Heart left ventricle (tissue), 16 donors: Measurements from ENCODE around the gene CTNND2. TPM values are rescaled to one million over a fixed set of nuclear protein-coding genes. Genes with fewer than 3 reads are reported as not detected.

Source experiments
- ATAC-seq, 4 donors: fragments of 200-7000 bp; cut with Tn5 transposase; one replicate each; pipeline ENCODE4 v1.9.1; 2020 to 2022; ENCODE audit warnings: moderate library complexity in 4 of 4, mild to moderate bottlenecking in 3 of 4, moderate number of reproducible peaks in 1 of 4
- DNase-seq, 5 donors: peaks; one replicate each; pipeline ENCODE4 v3.0.0-alpha.2; 2020
- H3K27ac ChIP-seq, 12 donors: fragments of 200-600 bp; sonication (generic) in 4 of 12; one replicate each; pipeline versions ENCODE4 v1.5.0 to v1.8.0; 2016 to 2022; ENCODE audit warnings: mild to moderate bottlenecking in 2 of 12
- H3K27me3 ChIP-seq, 9 donors: fragments of 200-600 bp; sonication (generic) in 2 of 9; one replicate each; pipeline versions ENCODE4 v1.5.1 to v1.8.0; 2016 to 2022; ENCODE audit warnings: mild to moderate bottlenecking in 3 of 9
- H3K36me3 ChIP-seq, 9 donors: fragments of 200-600 bp; sonication (generic) in 2 of 9; one replicate each; pipeline versions ENCODE4 v1.5.0 to v1.8.0; 2018 to 2022; ENCODE audit warnings: mild to moderate bottlenecking in 2 of 9
- H3K4me1 ChIP-seq, 12 donors: fragments of 200-600 bp; sonication (generic) in 4 of 12; one replicate each; pipeline versions ENCODE4 v1.5.0 to v1.8.0; 2016 to 2022; ENCODE audit warnings: mild to moderate bottlenecking in 3 of 12
- H3K4me3 ChIP-seq, 12 donors: fragments of 200-600 bp; sonication (generic) in 4 of 12; one replicate each; pipeline versions ENCODE4 v1.5.0 to v1.8.0; 2017 to 2022; ENCODE audit warnings: mild to moderate bottlenecking in 9 of 12, moderate library complexity in 4 of 12
- H3K9me3 ChIP-seq, 12 donors: fragments of 200-600 bp; sonication (generic) in 4 of 12; one replicate each; pipeline versions ENCODE4 v1.5.0 to v1.8.0; 2016 to 2022; ENCODE audit warnings: mild to moderate bottlenecking in 1 of 12
- CTCF ChIP-seq, 12 donors: fragments of 200-600 bp; sonication (generic) in 4 of 12; IDR thresholded peaks; one replicate each; pipeline versions ENCODE4 v1.5.0 to v1.8.0; 2018 to 2022; ENCODE audit warnings: antibody characterized with exemption in 12 of 12, mild to moderate bottlenecking in 5 of 12
- POLR2A ChIP-seq, 2 donors: fragments of 450-650 bp; IDR thresholded peaks; one replicate each; pipeline ENCODE4 v1.6.1; 2017; ENCODE audit warnings: antibody characterized with exemption in 2 of 2, mild to moderate bottlenecking in 2 of 2, moderate library complexity in 2 of 2
- WGBS, 4 donors: extraction: QIAGEN DNeasy Blood & Tissue Kit in 2 of 4; methylation state at CpG; one replicate each; pipeline versions ENCODE4 v1.1.5 to v1.1.7; 2013 to 2018; 5-methylcytosine and 5-hydroxymethylcytosine counted together
- intact Hi-C, 10 donors: fragments of 100-400 bp; cut with DNase I; formaldehyde crosslinking; loops; one replicate each; pipeline versions ENCODE4 v1.11.1 to v1.14.2; 2022
- polyA plus RNA-seq, 2 donors: library from polyadenylated mRNA; stranded (reverse); fragments of 200-250 nt; gene quantifications; one replicate each; pipeline ENCODE4 v1.2.3, GENCODE V29; 2013
- total RNA-seq, 9 donors: library from RNA; depleted of rRNA in 2 of 9; stranded (reverse); fragments of >200 nt in 2 of 9; fragmentation: NEBNext Ultra II Directional in 3 of 9; extraction: Animal tissue kit (Norgen Biotek cat#: 25700) in 3 of 9; gene quantifications; one replicate each; pipeline versions ENCODE4 v1.1.0 to v1.2.4, GENCODE V29; 2016 to 2023
- donor health status: ischemic (EF 13 %, LVEDD 7.1; RV severe dilation, severe dysfunction).
- donor health status: healthy with polysubstance abuse.
- donor health status: DM: no; HTN: yes; CAD: no.
- donor health status: DM: no; HTN: no; CAD: no.
- donor health status: ischemic (EF 25% LVEDD 6.9; RV normal size, moderate dysfunction).
- donor health status: ischemic (EF 25% LVEDD 5.7; RV mildly dilated, moderate dysfunction).
- donor health status: healthy.
- donor health status: DM: yes; HTN: yes; CAD: no.
- donor health status: ischemic (EF 35%, LVEDD 5.7; RV mildly dilated, moderate dysfunction).
- donor health status: nonischemic (EF 11% LVEDD 7.7; RV severe dilation, severe dysfunction).
- donor health status: DM: yes; HTN: yes; CAD: no.
- donor health status: PGD.
- donor health status: ischemic (EF 29% LVEDD 5.4; RV normal size, mild dysfunction).
- donor health status: nonischemic (EF 23%, LVEDD 6.1; RV moderate dilation, normal function).

CTNND2 gene
- total and polyA plus RNA-seq, 11 donors = 4.0 to 36.8 (median 20.2) TPM

GRCh38 chr5:11611011-11611410 lies 293.2 kb downstream of the CTNND2 start:
- TF ChIP-seq CTCF (IDR thresholded peaks at IDR 0.05) (no peak), POLR2A (IDR thresholded peaks at IDR 0.05) (no peak)
- no peak for DNase-seq
- H3K27ac ChIP-seq = no peak overlapping the region
- no peak overlapping the region for H3K4me3 ChIP-seq
- peaks cover 0 to 5% (median 0%) of the 10 kb centered on the region in 12 donors for H3K4me1 ChIP-seq
- no peaks in the 10 kb centered on the region for H3K9me3 ChIP-seq
- no peaks in the 10 kb centered on the region for H3K36me3 ChIP-seq
- ATAC-seq = no peak
- 65 to 93% (median 76%) methylated on average over 3 of the region's 3 CpGs for WGBS, 4 donors
- H3K27me3 ChIP-seq = no peaks in the 10 kb centered on the region
- intact Hi-C loops = loop anchor here in 2 of 10 donors (10.0 kb wide), 3 partner anchors 226 to 916 kb away; no protein-coding TSS in a partner anchor

DNA sequence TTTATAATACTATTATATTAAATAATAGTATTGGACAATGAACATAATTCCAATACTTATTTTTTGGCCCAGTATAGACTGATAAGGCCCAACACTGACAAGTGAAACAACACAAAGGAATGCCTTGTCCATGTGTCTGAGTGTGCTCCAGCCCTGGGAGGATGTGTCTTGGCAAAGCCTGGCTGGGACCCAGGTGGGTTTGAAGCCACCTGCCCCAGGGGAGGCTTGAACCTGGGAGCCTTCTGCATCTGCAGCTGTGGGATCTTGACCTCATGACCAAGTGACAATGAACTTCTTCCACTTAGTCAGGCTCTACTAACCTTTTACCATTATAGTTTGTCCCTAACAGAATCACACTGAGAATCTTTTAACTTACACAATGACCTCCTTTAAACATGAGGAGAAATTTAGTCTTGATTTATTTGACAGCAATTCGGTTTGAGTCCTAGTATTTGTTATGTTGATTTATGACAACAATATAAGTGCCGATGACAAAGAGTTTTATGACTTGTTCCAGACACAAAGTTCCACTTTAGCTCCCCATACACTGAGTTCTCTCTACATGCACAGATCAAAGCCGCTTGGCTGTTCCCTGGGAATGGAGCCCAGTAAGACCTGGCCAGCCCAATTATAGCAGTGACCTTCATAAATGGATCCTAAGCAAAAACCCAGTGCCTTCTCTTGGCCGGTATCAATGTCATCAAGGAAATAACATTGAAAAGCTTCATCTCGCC lies 294.5 kb downstream of the CTNND2 start:
- peaks cover 0 to 5% (median 0%) of the 10 kb centered on the region in 12 donors for H3K4me1 ChIP-seq
- H3K4me3 ChIP-seq = no peak overlapping the region
- DNase-seq = peak in 2 of 5 donors; percentile 53 to 59
- 45 to 55% (median 48%) methylated on average over 5 of the region's 5 CpGs for WGBS, 4 donors
- H3K9me3 ChIP-seq = no peaks in the 10 kb centered on the region
- no peak for TF ChIP-seq CTCF (IDR thresholded peaks at IDR 0.05)
- TF ChIP-seq POLR2A (IDR thresholded peaks at IDR 0.05) = no peak
- H3K27ac ChIP-seq = peak overlapping the region in 8 of 12 donors; percentile 1 to 69 (median 36)
- intact Hi-C loops = loop anchor here in 2 of 10 donors (10.0 kb wide), 3 partner anchors 225 to 915 kb away; no protein-coding TSS in a partner anchor
- ATAC-seq = peak; percentile 90 to 97 (median 94)
- no peaks in the 10 kb centered on the region for H3K27me3 ChIP-seq
- H3K36me3 ChIP-seq = no peaks in the 10 kb centered on the region

GRCh38 chr5:11608530-11608929 lies 295.7 kb downstream of the CTNND2 start:
- DNase-seq = no peak
- no peak for TF ChIP-seq POLR2A (IDR thresholded peaks at IDR 0.05)
- TF ChIP-seq CTCF (IDR thresholded peaks at IDR 0.05) = no peak
- Histone ChIP-seq H3K36me3 (no peaks in the 10 kb centered on the region), H3K4me3 (no peak overlapping the region), H3K27ac (no peak overlapping the region), H3K4me1 (peaks cover 0 to 7% (median 0%) of the 10 kb centered on the region in 12 donors), H3K27me3 (no peaks in the 10 kb centered on the region), H3K9me3 (no peaks in the 10 kb centered on the region)
- no peak for ATAC-seq
- intact Hi-C loops = no loop called here

DNA sequence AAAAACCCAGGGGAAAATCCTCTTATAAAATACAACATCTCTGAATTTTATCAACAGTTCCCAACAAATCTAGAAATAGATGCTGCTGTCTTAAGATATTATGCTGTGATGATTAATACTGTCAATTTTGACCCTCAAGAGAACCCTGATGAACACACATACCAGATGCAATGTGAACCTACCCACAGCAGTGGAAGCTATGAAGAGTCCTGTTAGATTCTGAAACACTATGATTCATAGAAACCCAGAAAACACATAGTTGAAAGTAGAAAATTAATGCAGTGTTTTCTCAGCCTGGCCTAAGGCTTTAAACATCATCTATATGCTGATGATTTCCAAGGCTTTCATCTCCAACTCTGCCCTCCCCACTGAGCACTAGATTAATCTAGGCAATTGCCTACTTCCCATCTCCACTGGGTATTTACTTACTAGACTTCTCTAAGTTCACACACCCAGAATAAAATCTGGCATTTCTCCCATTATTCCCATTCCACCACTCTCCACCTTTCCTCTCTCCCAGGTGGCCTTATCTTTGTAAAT lies 296.2 kb downstream of the CTNND2 start:
- Histone ChIP-seq H3K36me3 (no peaks in the 10 kb centered on the region), H3K4me1 (peaks cover 0 to 12% (median 0%) of the 10 kb centered on the region in 12 donors), H3K27me3 (no peaks in the 10 kb centered on the region), H3K27ac (no peak overlapping the region), H3K4me3 (no peak overlapping the region), H3K9me3 (no peaks in the 10 kb centered on the region)
- DNase-seq (no peak), ATAC-seq (no peak)
- intact Hi-C loops = no loop called here
- TF ChIP-seq POLR2A (IDR thresholded peaks at IDR 0.05) (no peak), CTCF (IDR thresholded peaks at IDR 0.05) (no peak)
